ENCODE results near the gene ASGR2. TPM values are rescaled to one million over a fixed set of nuclear protein-coding genes. Genes with fewer than 3 reads are reported as not detected.
"Not testable (repeated sequence)": the region's sequence is repeated elsewhere in the genome, so short reads cannot be mapped to it uniquely, and the experiment has no call there.

Gene ASGR2
- total RNA-seq, 4 donors from 2014 or later: not detected

GRCh38 chr17:7123844-7124243, 9.2 kb upstream of the ASGR2 start:
- intact Hi-C loops (cut with DNase I; ENCODE audit: low total_unique reads): no loop called here
- DNase-seq: no peak
- no peak for TF ChIP-seq CTCF (IDR thresholded peaks at IDR 0.05)

GRCh38 chr17:7122381-7122780, 7.8 kb upstream of the ASGR2 start:
- no peak for DNase-seq
- no peaks in the 10 kb centered on the region for H3K36me3 ChIP-seq
- intact Hi-C loops (cut with DNase I; ENCODE audit: low total_unique reads): no loop called here

More at GRCh38 chr17:7123844-7124243, 9.2 kb upstream of the ASGR2 start:
- Histone ChIP-seq H3K27me3 (no peaks in the 10 kb centered on the region), H3K4me1 (no peaks in the 10 kb centered on the region), H3K9me3 (no peaks in the 10 kb centered on the region), H3K36me3 (no peaks in the 10 kb centered on the region), H3K27ac (no peak overlapping the region), H3K4me3 (no peak overlapping the region)

GRCh38 chr17:7120635-7121034, 6.0 kb upstream of the ASGR2 start:
- DNase-seq; H3K27ac ChIP-seq; H3K4me3 ChIP-seq; intact Hi-C loops (cut with DNase I; ENCODE audit: low total_unique reads); H3K4me1 ChIP-seq; H3K9me3 ChIP-seq; H3K27me3 ChIP-seq; H3K36me3 ChIP-seq: not testable (repeated sequence)

More at GRCh38 chr17:7122381-7122780, 7.8 kb upstream of the ASGR2 start:
- TF ChIP-seq POLR2A (IDR thresholded peaks at IDR 0.05): no peak
- TF ChIP-seq CTCF (IDR thresholded peaks at IDR 0.05): no peak
- no peaks in the 10 kb centered on the region for H3K4me1 ChIP-seq
- H3K4me3 ChIP-seq: no peak overlapping the region
- no peaks in the 10 kb centered on the region for H3K9me3 ChIP-seq
- no peak overlapping the region for H3K27ac ChIP-seq
- no peaks in the 10 kb centered on the region for H3K27me3 ChIP-seq

GRCh38 chr17:7120123-7120522, 5.5 kb upstream of the ASGR2 start:
- Histone ChIP-seq H3K4me1 (no peaks in the 10 kb centered on the region), H3K36me3 (no peaks in the 10 kb centered on the region), H3K27me3 (no peaks in the 10 kb centered on the region), H3K9me3 (no peaks in the 10 kb centered on the region), H3K4me3 (no peak overlapping the region), H3K27ac (no peak overlapping the region)
- DNase-seq: no peak
- intact Hi-C loops (cut with DNase I; ENCODE audit: low total_unique reads): no loop called here
- TF ChIP-seq POLR2A (IDR thresholded peaks at IDR 0.05) (no peak), CTCF (IDR thresholded peaks at IDR 0.05) (no peak)

GRCh38 chr17:7119314-7119713, 4.7 kb upstream of the ASGR2 start:
- Histone ChIP-seq H3K4me1 (no peaks in the 10 kb centered on the region), H3K36me3 (no peaks in the 10 kb centered on the region), H3K27ac (no peak overlapping the region), H3K9me3 (no peaks in the 10 kb centered on the region), H3K27me3 (no peaks in the 10 kb centered on the region), H3K4me3 (no peak overlapping the region)
- intact Hi-C loops (cut with DNase I; ENCODE audit: low total_unique reads): no loop called here
- TF ChIP-seq CTCF (IDR thresholded peaks at IDR 0.05): no peak
- TF ChIP-seq POLR2A (IDR thresholded peaks at IDR 0.05): no peak
- DNase-seq: no peak
